ENCODE data around the gene ANKRD63. TPM values are rescaled to one million over a fixed set of nuclear protein-coding genes. Genes with fewer than 3 reads are reported as not detected.

Gene ANKRD63
- total and polyA plus RNA-seq, 12 donors: not detected

GRCh38 chr15:40285151-40285550, 2.3 kb upstream of the ANKRD63 start:
- intact Hi-C loops (cut with DNase I): no loop called here
- WGBS, 4 donors: 74 to 81% (median 78%) methylated on average over 4 of the region's 4 CpGs
- no peak overlapping the region for H3K27ac ChIP-seq

GRCh38 chr15:40283615-40284300, 894 bp upstream of the ANKRD63 start:
- H3K36me3 ChIP-seq (replicated peaks in 1 of 2): no peaks in the 10 kb centered on the region
- no peak for TF ChIP-seq POLR2A (IDR thresholded peaks at IDR 0.05)
- TF ChIP-seq CTCF (IDR thresholded peaks at IDR 0.05): no peak
- H3K27me3 ChIP-seq: peaks cover 45% of the 10 kb centered on the region
- H3K4me1 ChIP-seq (replicated peaks in 1 of 2): peaks cover 14 to 15% of the 10 kb centered on the region in 2 donors
- no peak overlapping the region for H3K4me3 ChIP-seq
- 30 to 51% (median 37%) methylated on average over 14 to 33 of the region's 33 CpGs for WGBS, 4 donors
- H3K9me3 ChIP-seq (replicated peaks in 1 of 3): no peaks in the 10 kb centered on the region
- H3K27ac ChIP-seq: no peak overlapping the region
- DNase-seq: no peak
- intact Hi-C loops (cut with DNase I): loop anchor here (5.0 kb wide), 2 partner anchors 139 to 144 kb away; no protein-coding TSS in a partner anchor

More at GRCh38 chr15:40285151-40285550, 2.3 kb upstream of the ANKRD63 start:
- TF ChIP-seq CTCF (IDR thresholded peaks at IDR 0.05) (no peak), POLR2A (IDR thresholded peaks at IDR 0.05) (no peak)
- H3K4me3 ChIP-seq: no peak overlapping the region
- H3K9me3 ChIP-seq (replicated peaks in 1 of 3): no peaks in the 10 kb centered on the region
- DNase-seq: no peak
- no peaks in the 10 kb centered on the region for H3K36me3 ChIP-seq (replicated peaks in 1 of 2)
- H3K27me3 ChIP-seq: peaks cover 36% of the 10 kb centered on the region
- peaks cover 14 to 15% of the 10 kb centered on the region in 2 donors for H3K4me1 ChIP-seq (replicated peaks in 1 of 2)

- DNase-seq: peak in 1 of 7 donors; percentile 43
- TF ChIP-seq CTCF (IDR thresholded peaks at IDR 0.05) (peak in 1 of 6 experiments; percentile 18), POLR2A (IDR thresholded peaks at IDR 0.05) (no peak)
- Histone ChIP-seq H3K27ac (no peak overlapping the region), H3K9me3 (replicated peaks in 1 of 3) (no peaks in the 10 kb centered on the region), H3K4me1 (replicated peaks in 1 of 2) (peaks cover 14 to 15% of the 10 kb centered on the region in 2 donors), H3K4me3 (peak overlapping the region in 1 of 4 donors; percentile 50), H3K36me3 (replicated peaks in 1 of 2) (no peaks in the 10 kb centered on the region), H3K27me3 (peaks cover 47% of the 10 kb centered on the region)
- WGBS, 4 donors: 0 to 5% (median 1%) methylated on average over 6 to 92 of the region's 92 CpGs
- intact Hi-C loops (cut with DNase I): loop anchor here (5.0 kb wide), 2 partner anchors 140 to 145 kb away; no protein-coding TSS in a partner anchor
These were observed 556 bp downstream of the ANKRD63 start for GRCh38 chr15:40282147-40282868.

GRCh38 chr15:40281801-40282146, 1.1 kb downstream of the ANKRD63 start:
- Histone ChIP-seq H3K27me3 (peaks cover 47% of the 10 kb centered on the region), H3K9me3 (replicated peaks in 1 of 3) (no peaks in the 10 kb centered on the region), H3K4me1 (replicated peaks in 1 of 2) (peaks cover 14 to 15% of the 10 kb centered on the region in 2 donors), H3K4me3 (peak overlapping the region in 1 of 4 donors; percentile 50), H3K36me3 (replicated peaks in 1 of 2) (no peaks in the 10 kb centered on the region), H3K27ac (no peak overlapping the region)
- intact Hi-C loops (cut with DNase I): loop anchor here (5.0 kb wide), 2 partner anchors 141 to 146 kb away; no protein-coding TSS in a partner anchor
- TF ChIP-seq CTCF (IDR thresholded peaks at IDR 0.05) (no peak), POLR2A (IDR thresholded peaks at IDR 0.05) (no peak)
- WGBS, 4 donors: 3 to 6% (median 5%) methylated on average over 6 to 51 of the region's 51 CpGs; no CpG with 5 or more reads in 1 of the 4 donors
- DNase-seq: no peak
